Activated naive CD4-positive, alpha-beta T cell treated with Interleukin-2 at 50 U/mL for 16 hours (primary cell): ENCODE results near the gene PSMB5.
"Not testable (repeated sequence)": the region's sequence is repeated elsewhere in the genome, so short reads cannot be mapped to it uniquely, and the experiment has no call there.

ENCODE experiments used
- DNase-seq: peaks from one replicate; pipeline ENCODE4 v3.0.0-alpha.2; 2020

Gene PSMB5

GRCh38 chr14:23013054-23013748, 21.5 kb downstream of the PSMB5 start:
- no peak for DNase-seq

DNA sequence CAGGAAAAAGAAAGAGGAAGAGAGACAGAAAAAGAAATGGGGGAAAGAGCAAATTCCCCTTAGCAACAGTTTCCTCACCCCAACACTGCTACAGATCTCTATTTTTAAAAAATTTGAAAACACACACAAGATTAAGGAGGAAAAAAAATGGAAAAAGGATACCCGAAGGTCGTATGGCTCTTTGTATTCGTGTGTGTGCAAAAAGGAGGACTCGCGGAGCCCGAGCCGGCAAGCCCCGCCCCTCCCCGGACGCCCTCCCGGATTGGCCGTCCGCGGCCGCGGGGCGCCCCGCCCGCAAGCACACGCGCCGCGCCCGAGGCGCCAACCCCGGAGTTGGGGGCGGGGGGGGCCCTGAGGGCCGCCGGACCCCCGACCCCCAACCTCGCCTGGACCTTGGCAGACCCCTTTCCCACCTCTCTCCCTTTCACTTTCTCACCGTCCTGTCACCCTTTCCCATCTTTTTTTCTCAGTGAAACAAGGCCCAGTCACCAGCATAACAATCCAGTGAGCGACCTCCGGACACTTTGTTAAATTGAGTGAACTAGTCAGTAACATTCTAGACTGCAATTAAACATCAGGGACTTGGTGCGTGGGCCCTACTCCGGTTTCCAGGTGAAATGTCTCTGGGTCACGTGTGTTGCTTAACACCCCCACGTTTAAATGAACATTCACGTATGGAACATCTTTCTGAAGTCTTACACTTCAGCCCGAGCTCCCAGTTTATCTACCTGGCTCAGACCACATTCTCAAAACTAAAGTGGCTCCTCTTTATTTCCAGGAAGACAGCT, 24.6 kb downstream of the PSMB5 start, which contains the start of gene C14orf93:
TSS of gene C14orf93 (minus strand) at position 205 of the 788 bp plus-strand sequence. CDS start 11,120 bp downstream, outside the sequence.
- DNase-seq: peak; percentile 83

GRCh38 chr14:23009483-23009938, 25.2 kb downstream of the PSMB5 start:
- no peak for DNase-seq

GRCh38 chr14:23008831-23009230, 25.9 kb downstream of the PSMB5 start:
- no peak for DNase-seq

DNA sequence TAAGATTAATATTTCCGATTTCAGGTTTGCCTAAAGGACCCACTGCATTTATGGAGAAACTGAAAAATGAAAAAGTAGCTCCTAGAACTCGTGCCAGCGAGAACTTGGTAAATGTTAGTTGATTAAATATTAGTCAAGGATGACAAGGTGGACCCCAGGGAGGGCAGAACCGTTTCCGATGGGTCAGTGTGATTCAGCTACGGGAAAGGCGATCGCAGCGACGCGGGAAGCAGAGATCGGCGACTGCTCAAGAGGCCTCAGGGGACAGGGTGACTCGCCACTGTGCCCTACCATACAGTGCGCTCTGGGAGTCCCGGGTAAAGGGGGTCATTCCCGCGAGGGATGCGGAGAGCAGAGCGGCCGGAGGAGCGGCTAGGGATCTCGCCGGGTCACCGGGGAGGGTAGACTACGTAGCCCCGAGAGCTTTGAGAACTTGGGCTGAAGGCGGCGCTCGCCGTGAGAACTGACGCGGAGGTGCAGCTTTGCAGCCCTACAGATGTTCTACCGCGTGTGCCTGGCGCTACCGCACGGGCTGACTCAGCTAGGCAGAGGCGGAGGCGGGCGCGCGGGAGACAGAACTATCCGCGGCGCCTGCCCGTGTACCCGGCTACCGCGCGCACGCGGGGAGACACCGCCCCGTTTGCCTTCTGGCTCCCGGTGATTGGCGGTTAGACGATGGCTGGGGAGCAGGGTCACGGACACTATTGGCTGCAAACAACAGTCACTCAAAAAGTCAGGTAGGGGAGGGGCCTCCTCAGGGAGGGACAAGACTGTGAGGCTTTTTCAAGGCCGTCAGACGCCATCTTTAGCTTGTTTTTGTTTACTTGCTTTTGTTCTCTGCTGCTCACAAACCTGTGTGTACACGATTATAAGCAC, 27.9 kb downstream of the PSMB5 start:
- DNase-seq: peak; percentile 97

GRCh38 chr14:23006188-23006534, 28.5 kb downstream of the PSMB5 start:
- DNase-seq: no peak

- DNase-seq: no peak
Observed at GRCh38 chr14:23005451-23006187, 29.1 kb downstream of the PSMB5 start.

- not testable (repeated sequence) for DNase-seq
Observed at GRCh38 chr14:23004274-23004673, 30.4 kb downstream of the PSMB5 start.

GRCh38 chr14:23002592-23002991, 32.1 kb downstream of the PSMB5 start:
- DNase-seq: no peak

DNA sequence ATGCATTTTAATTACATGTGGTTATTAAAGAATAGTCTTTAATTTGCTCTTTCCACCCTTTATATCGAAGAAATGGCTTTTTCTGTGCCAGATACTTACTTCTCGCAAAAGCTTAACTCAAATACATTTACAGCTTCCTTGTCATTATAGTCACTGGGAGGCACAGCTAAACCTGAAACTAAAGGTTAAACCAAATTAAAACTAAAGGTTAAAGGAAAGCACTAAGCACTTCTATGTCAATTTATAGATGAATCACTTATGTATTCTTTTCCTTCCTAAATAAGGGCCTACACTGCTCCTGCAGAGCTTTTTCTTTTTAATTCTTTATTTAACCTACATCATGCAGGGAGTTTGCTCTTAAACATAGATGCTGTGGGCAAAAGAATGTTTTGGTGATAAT, 33.8 kb downstream of the PSMB5 start:
- no peak for DNase-seq

- DNase-seq: no peak
Observed at GRCh38 chr14:22998329-22999012, 36.2 kb downstream of the PSMB5 start.

- no peak for DNase-seq
Observed at GRCh38 chr14:22997676-22998323, 36.9 kb downstream of the PSMB5 start.

DNA sequence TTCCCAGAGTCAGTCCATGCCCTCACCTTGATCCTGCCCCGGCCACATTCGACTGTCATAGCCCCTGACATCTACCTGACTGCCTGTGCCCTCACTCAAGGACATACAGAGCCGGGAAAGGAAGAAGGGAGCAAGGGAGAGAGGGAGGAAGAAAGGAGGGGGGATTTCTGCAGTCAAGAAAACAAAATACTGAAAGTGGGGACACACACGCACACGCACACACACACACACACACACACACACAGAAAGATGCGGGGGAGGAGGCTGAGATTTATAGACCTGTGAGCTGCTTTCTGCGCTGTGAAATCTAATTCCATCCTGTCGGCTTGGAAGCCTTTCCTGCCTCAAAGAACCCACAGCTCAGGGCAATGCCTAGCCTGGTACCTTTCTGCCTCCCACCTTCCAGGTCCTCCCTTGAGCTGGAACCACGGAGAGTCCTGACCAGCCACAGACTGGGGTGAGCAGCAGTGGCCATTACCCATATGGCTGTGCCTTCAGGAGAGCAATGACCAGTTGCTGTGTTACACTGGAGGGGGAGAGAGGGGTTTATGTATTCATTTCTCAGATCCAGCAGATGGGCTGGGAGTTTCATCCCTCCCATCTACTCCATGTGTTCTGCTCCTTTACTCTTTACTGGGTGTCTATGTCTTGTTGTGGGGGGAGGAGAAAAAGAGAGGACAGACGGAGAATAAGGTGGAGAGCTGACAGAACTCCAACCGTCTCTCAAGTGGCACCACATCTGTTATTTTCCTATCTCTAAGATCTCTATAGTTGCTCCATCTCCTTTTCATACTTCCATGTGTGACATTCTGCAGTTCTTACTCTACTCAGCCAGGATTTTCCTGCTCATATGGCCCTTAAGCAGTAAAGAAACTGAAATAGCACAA, 37.7 kb downstream of the PSMB5 start:
- DNase-seq: no peak

GRCh38 chr14:22995889-22996625, 38.6 kb downstream of the PSMB5 start:
- DNase-seq: no peak

DNA sequence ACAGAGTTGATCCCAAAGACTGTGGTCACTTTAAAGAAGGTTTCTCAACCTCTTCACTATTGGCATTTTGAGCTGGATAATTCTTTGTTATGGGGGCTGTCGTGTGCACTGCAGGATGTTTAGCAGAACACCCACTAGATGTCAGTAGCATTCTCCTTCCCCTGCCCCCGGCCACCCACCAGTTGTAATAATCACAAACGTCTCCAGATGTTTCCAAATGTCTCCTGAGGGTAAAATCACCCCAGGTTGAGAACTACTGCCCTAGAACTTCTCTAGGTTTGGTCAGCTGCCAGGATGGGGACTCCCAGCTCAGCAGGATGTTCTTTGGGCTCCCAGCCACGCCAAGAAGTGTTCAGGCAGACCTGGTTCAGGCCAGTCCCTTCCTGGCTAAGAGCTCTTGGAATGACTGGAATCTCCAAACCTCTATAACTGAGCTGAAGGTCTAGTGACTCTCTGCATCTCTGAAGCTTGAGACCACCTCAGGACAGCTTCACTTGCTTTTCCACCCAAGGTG, 39.9 kb downstream of the PSMB5 start:
- no peak for DNase-seq

DNA sequence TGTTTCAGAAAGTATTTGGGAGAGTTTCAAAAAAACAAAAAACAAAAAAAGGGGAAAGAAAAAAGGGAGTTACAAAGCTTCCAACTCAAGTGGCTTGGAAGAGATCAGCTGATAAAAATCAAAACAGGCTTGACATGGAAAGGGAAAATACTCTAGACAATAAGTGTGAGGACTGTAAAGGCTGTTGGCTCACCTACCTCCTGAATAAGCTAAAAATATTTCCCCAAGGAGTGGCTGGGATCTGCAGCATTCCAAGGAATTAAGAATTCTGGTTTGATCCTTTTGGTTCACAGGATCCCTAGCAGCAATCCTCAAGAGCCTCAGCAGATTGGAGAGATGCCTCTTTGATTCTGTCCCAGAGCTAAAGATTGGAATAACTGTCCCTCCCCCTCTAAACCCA, 41.2 kb downstream of the PSMB5 start:
- no peak for DNase-seq

DNA sequence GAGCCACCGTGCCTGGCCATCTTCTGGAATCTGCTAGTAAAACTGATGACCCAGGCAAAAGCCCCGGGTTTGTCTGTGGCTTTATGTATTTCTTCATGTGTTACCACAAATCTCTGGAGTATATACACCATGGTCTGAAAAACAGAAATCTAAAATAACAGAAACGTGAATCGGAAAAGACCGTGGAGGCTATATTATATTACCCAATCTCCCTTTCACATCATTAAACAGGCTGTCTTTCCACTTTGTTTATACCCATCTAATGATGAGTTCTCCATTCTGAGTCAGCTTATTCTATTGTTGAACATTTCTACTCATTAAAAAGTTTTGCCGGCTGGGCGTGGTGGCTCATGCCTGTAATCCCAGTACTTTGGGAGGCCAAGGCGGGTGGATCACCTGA, 42.8 kb downstream of the PSMB5 start:
- no peak for DNase-seq

DNA sequence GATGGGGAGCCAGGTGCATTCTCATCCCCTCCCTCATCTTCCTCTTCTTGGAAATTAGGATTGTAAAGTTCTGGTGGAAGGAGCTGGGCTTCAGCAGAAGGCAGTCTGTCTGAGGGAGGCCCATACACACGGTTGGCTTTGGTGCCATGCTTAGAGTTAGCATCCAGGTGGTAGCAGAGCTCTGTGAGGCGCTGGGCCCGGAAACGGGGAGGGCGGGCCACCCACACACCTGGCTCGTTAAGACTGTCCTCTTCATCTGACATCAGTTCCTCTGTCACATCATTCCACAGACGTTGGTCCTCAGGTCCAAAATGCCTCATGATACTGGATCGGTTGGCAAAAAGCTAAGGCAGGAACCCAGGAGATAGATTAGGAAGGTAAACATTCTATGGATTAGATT, 47.4 kb downstream of the PSMB5 start:
- DNase-seq: no peak

- peak; percentile 90 for DNase-seq
Observed at GRCh38 chr14:22986508-22987054, 48.1 kb downstream of the PSMB5 start.
